GM12878 (cell line): ENCODE measurements around the gene PSMD3. TPM values are rescaled to one million over a fixed set of nuclear protein-coding genes. Genes with fewer than 3 reads are reported as not detected.

Source experiments
- ATAC-seq: fragments of 200-7000 bp; cut with Tn5 transposase; 3 replicates; pipeline ENCODE4 v1.9.1; 2020; ENCODE audit warnings: mild to moderate bottlenecking, moderate library complexity
- BruUV-seq: library from RNA; stranded (reverse); fragments of 400-500 nt; replicated peaks from 2 replicates; lab custom pipeline; 2021; lab: Mats Ljungman, UMichigan
- CTCF ChIA-PET: fragments of 300-600 bp; sonication (Branson Sonifier 250); formaldehyde crosslinking; extraction: SDS; loops from one replicate; lab custom pipeline; 2021; ENCODE audit warnings: inconsistent platforms; lab: Yijun Ruan, JAX
- POLR2A ChIA-PET: fragments of 350-600 bp; formaldehyde crosslinking; extraction: SDS; loops from one replicate; lab custom pipeline; 2021; ENCODE audit warnings: inconsistent platforms; lab: Charles Lee
- RAD21 ChIA-PET: fragments of 300-600 bp; sonication (Branson Sonifier 250); formaldehyde crosslinking; loops from one replicate; lab custom pipeline; 2023; ENCODE audit warnings: antibody characterized with exemption; ENCODE audit not compliant: unreplicated experiment; lab: Charles Lee
- SMC1A ChIA-PET: fragments of 300-600 bp; sonication (Branson Sonifier 250); formaldehyde crosslinking; loops from one replicate; lab custom pipeline; 2023; ENCODE audit not compliant: unreplicated experiment, uncharacterized antibody; lab: Charles Lee
- DNase-seq: peaks from one replicate; pipeline ENCODE4 v3.0.0-alpha.2; 2011; ENCODE audit warnings: low read depth, low spot score
- FAIRE-seq: peaks from 3 replicates; lab custom pipeline; 2011; peaks lifted over from hg19 to GRCh38; lab: Jason Lieb, UNC
- H2AFZ ChIP-seq: 2 replicates; pipeline ENCODE4 v1.6.0; 2011; ENCODE audit warnings: low read depth, low read length, control low read depth; ENCODE audit not compliant: control insufficient read depth
- H3K27ac ChIP-seq: 2 replicates; pipeline ENCODE4 v1.5.1; 2011; ENCODE audit warnings: control low read depth; ENCODE audit not compliant: control insufficient read depth, insufficient read depth
- H3K27me3 ChIP-seq, 2 experiments: replicated peaks in 1 of 2; 2 replicates each; pipeline versions ENCODE4 v1.6.0 to v1.6.1; 2011; ENCODE audit warnings: low read length in 1 of 2; ENCODE audit not compliant: control insufficient read depth in 2 of 2, insufficient read depth in 2 of 2
- H3K36me3 ChIP-seq, 2 experiments: 2 replicates each; pipeline ENCODE4 v1.5.1; 2011; ENCODE audit warnings: low read length in 1 of 2; ENCODE audit not compliant: control insufficient read depth in 2 of 2, insufficient read depth in 2 of 2
- H3K4me1 ChIP-seq: 2 replicates; pipeline ENCODE4 v1.6.1; 2011; ENCODE audit warnings: mild to moderate bottlenecking, low read length, moderate library complexity, mixed read lengths; ENCODE audit not compliant: control insufficient read depth, insufficient read depth
- H3K4me2 ChIP-seq: 2 replicates; pipeline ENCODE4 v1.6.0; 2011; ENCODE audit warnings: control low read depth; ENCODE audit not compliant: control insufficient read depth, insufficient read depth
- H3K4me3 ChIP-seq: fragments of 200-600 bp; sonication (generic); 2 replicates; pipeline ENCODE4 v1.5.1; 2016
- H3K79me2 ChIP-seq: 2 replicates; pipeline ENCODE4 v1.6.0; 2011; ENCODE audit warnings: low read length; ENCODE audit not compliant: control insufficient read depth, insufficient read depth
- H3K9ac ChIP-seq: 2 replicates; pipeline ENCODE4 v1.8.0; 2011; ENCODE audit warnings: low read length, control low read depth, mixed read lengths; ENCODE audit not compliant: control insufficient read depth, insufficient read depth
- H3K9me3 ChIP-seq: replicated peaks from 3 replicates; pipeline ENCODE4 v1.5.1; 2011; ENCODE audit warnings: mild to moderate bottlenecking, low read length; ENCODE audit not compliant: control insufficient read depth, insufficient read depth
- H4K20me1 ChIP-seq: 2 replicates; pipeline ENCODE4 v1.6.0; 2011; ENCODE audit not compliant: control insufficient read depth, insufficient read depth
- KLF5 ChIP-seq: fragments of 450-650 bp; IDR thresholded peaks from 2 replicates; pipeline ENCODE4 v1.6.1; 2014; ENCODE audit warnings: mild to moderate bottlenecking; ENCODE audit not compliant: partially characterized antibody
- NFIC ChIP-seq: IDR thresholded peaks from 2 replicates; pipeline ENCODE4 v1.6.1; 2012; ENCODE audit warnings: low read depth, mild to moderate bottlenecking, inconsistent platforms, low read length, moderate library complexity
- SPI1 ChIP-seq: IDR thresholded peaks from 2 replicates; pipeline ENCODE4 v1.6.1; 2011; ENCODE audit warnings: low read depth, mild to moderate bottlenecking, low read length, moderate library complexity, borderline replicate concordance; ENCODE audit not compliant: insufficient read depth
- TARDBP ChIP-seq: IDR thresholded peaks from 2 replicates; pipeline ENCODE4 v1.6.1; 2016; ENCODE audit warnings: borderline replicate concordance
- ZBED1 ChIP-seq: IDR thresholded peaks from 2 replicates; pipeline ENCODE4 v1.6.1; 2016; ENCODE audit warnings: borderline replicate concordance
- ZSCAN29 ChIP-seq: fragments of 450-650 bp; IDR thresholded peaks from 2 replicates; pipeline ENCODE4 v1.6.1; 2017; ENCODE audit warnings: mild to moderate bottlenecking, moderate library complexity
- WGBS: methylation state at CpG from one replicate; pipeline ENCODE4 v1.1.6; 2016; ENCODE audit warnings: low lambda C conversion rate; ENCODE audit not compliant: insufficient replicate concordance, insufficient coverage; ENCODE audit errors: missing lambda C conversion rate; 5-methylcytosine and 5-hydroxymethylcytosine counted together
- in situ Hi-C: fragments of 300-500 bp; cut with MboI; formaldehyde crosslinking; loops from 9 replicates; pipeline ENCODE4 v1.14.3; 2018; ENCODE audit warnings: mixed read lengths
- intact Hi-C: fragments of 100-400 bp; cut with micrococcal nuclease; formaldehyde crosslinking; loops from one replicate; pipeline ENCODE4 v1.14.2; 2022; ENCODE audit not compliant: unreplicated experiment
- polyA plus RNA-seq, 11 experiments: library from polyadenylated mRNA; depleted of rRNA in 4 of 11; unstranded in 6 of 11; stranded (reverse) in 5 of 11; fragments of >200 nt; fragmentation: Nextera tagmentation in 4 of 11; fragmentation: Illumina TruSeq in 1 of 11; extraction: Ambion mirVana in 4 of 11; extraction: Trizol in 1 of 11; gene quantifications; 1 replicate in 1 of 11; 2 replicates in 10 of 11; pipeline versions ENCODE4 v1.2.1 to v1.2.3, GENCODE V29; 2011 to 2016; ENCODE audit warnings: inconsistent platforms in 2 of 11, missing spikeins in 2 of 11, low read depth in 1 of 11
- total RNA-seq, 4 experiments: library from RNA; depleted of rRNA in 3 of 4; stranded (reverse); fragments of >200 nt in 3 of 4; fragmentation: Illumina TruSeq in 1 of 4; extraction: Trizol in 1 of 4; gene quantifications; 2 replicates each; pipeline versions ENCODE4 v1.2.1 to v1.2.3, GENCODE V29; 2013 to 2021
- TF ChIP-seq, protein P1 (sequence below): IDR thresholded peaks from 2 replicates; pipeline ENCODE4 v1.6.1; 2012; ENCODE audit warnings: low read depth, low read length, improper control_type of control experiment
- TF ChIP-seq, protein P2 (sequence below): fragments of 450-650 bp; IDR thresholded peaks from 2 replicates; pipeline ENCODE4 v1.6.1; 2018; ENCODE audit warnings: borderline replicate concordance, mild to moderate bottlenecking; ENCODE audit not compliant: partially characterized antibody

PSMD3 gene
- total and polyA plus RNA-seq, 10 of the 15 experiments (the other 5 are each of a cell fraction or from before 2014, with no cell fraction given) = 2.2 to 192 (median 129) TPM

DNA sequence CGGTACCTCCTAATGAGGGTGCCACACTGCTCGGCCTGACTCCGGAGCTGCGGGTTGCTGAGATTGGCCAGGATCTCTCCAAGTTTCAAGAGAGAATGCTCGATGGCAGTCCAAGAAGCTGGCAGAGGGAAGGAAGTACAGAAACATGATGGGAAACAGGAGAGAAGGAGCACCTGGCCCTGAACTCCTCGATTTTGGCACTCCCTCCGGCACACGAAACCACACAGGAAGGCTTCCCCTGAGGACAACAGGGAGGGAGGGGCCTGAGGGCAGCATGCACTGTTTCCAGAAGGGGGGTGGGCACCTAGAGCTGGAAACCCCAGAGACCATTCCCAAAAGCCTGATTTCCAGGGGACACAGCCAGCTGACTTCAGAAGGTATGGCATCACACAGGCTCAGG is 52.7 kb downstream of the PSMD3 start:
- TF ChIP-seq KLF5 = no peak
- TF ChIP-seq, protein P1, sequence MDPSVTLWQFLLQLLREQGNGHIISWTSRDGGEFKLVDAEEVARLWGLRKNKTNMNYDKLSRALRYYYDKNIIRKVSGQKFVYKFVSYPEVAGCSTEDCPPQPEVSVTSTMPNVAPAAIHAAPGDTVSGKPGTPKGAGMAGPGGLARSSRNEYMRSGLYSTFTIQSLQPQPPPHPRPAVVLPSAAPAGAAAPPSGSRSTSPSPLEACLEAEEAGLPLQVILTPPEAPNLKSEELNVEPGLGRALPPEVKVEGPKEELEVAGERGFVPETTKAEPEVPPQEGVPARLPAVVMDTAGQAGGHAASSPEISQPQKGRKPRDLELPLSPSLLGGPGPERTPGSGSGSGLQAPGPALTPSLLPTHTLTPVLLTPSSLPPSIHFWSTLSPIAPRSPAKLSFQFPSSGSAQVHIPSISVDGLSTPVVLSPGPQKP = no peak
- no peak for TF ChIP-seq TARDBP
- no peak for TF ChIP-seq ZSCAN29
- no peak for TF ChIP-seq ZBED1
- Histone ChIP-seq H3K27me3 (no peaks in the 10 kb centered on the region), H3K79me2 (no peaks in the 10 kb centered on the region), H3K9ac (no peak overlapping the region), H3K36me3 (peaks cover 21 to 22% of the 10 kb centered on the region in 2 experiments; a peak in 3 of 4 replicates), H3K27ac (no peak overlapping the region), H4K20me1 (no peaks in the 10 kb centered on the region), H2AFZ (no peak overlapping the region), H3K4me1 (no peaks in the 10 kb centered on the region), H3K9me3 (no peaks in the 10 kb centered on the region), H3K4me2 (no peak overlapping the region), H3K4me3 (no peak overlapping the region)
- ChIA-PET SMC1A (no interaction called here), CTCF (interaction anchor here (2.4 kb wide), 1 partner anchor 20 kb away, joined by 6 read pairs; no protein-coding TSS in a partner anchor), RAD21 (no interaction called here), POLR2A (no interaction called here)
- 85% methylated on average over 8 of the region's 8 CpGs for WGBS
- no peak for DNase-seq
- intact Hi-C loops = no loop called here
- no TSS peak for BruUV-seq
- ATAC-seq = no peak
- no peak for FAIRE-seq
- in situ Hi-C loops = no loop called here

DNA sequence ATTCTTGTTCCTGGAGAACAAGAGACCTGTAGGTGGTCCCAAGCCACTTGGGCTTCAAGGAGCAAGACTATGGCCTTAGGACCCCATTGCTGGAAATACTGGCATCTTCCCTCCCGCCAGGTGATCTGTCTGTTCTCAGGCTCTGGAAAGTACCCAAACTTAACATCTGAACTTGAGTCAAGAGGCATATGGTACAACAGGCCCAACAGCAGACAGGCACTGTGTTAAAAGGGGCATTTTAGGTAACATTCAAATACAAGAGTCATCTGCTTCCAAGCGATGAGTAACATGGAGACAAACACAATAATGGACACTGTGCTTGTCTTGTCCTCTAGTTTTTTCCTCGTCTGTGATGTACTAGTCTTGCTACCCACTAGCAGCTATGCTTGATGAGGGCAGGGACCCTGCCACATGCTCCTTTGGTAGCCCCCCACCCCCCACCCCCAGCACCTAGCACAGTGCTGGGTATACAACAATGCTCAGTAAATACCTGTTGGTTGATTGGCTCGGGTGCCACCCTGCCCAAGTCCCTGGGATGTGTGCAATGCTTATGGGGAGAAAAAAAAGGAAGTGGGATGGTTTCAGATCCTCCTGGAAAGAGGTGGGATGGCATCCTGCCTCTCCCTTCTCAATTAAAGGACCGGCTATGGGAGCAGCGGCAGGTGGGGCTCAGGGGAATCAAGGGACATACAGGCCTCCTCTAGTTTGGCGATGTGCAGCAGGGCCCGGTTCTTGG is 54.0 kb downstream of the PSMD3 start:
- H3K9ac ChIP-seq = no peak overlapping the region
- POLR2A ChIA-PET = no interaction called here
- intact Hi-C loops = no loop called here
- no peak for FAIRE-seq
- H3K9me3 ChIP-seq = no peaks in the 10 kb centered on the region
- ATAC-seq = no peak
- H3K4me2 ChIP-seq = no peak overlapping the region
- peaks cover 16 to 22% of the 10 kb centered on the region in 2 experiments; a peak in 3 of 4 replicates for H3K36me3 ChIP-seq
- no peaks in the 10 kb centered on the region for H3K79me2 ChIP-seq
- DNase-seq = no peak
- H3K27ac ChIP-seq = no peak overlapping the region
- SMC1A ChIA-PET = no interaction called here
- CTCF ChIA-PET = interaction anchor here (0.6 to 5.8 kb wide), 5 partner anchors 10 to 78 kb away, joined by 3 to 43 read pairs (median 3); partner anchors contain the start of gene MED24
- no peak overlapping the region for H2AFZ ChIP-seq
- no peaks in the 10 kb centered on the region for H3K4me1 ChIP-seq
- RAD21 ChIA-PET = interaction anchor here (0.7 kb wide), 1 partner anchor 53 kb away, joined by 3 read pairs; no protein-coding TSS in a partner anchor
- no TSS peak for BruUV-seq
- no peak overlapping the region for H3K4me3 ChIP-seq
- in situ Hi-C loops = no loop called here
- TF ChIP-seq SPI1 (peak; percentile 56; the same call in 1 of the 2 replicates), NFIC (no peak)
- TF ChIP-seq, protein P2, sequence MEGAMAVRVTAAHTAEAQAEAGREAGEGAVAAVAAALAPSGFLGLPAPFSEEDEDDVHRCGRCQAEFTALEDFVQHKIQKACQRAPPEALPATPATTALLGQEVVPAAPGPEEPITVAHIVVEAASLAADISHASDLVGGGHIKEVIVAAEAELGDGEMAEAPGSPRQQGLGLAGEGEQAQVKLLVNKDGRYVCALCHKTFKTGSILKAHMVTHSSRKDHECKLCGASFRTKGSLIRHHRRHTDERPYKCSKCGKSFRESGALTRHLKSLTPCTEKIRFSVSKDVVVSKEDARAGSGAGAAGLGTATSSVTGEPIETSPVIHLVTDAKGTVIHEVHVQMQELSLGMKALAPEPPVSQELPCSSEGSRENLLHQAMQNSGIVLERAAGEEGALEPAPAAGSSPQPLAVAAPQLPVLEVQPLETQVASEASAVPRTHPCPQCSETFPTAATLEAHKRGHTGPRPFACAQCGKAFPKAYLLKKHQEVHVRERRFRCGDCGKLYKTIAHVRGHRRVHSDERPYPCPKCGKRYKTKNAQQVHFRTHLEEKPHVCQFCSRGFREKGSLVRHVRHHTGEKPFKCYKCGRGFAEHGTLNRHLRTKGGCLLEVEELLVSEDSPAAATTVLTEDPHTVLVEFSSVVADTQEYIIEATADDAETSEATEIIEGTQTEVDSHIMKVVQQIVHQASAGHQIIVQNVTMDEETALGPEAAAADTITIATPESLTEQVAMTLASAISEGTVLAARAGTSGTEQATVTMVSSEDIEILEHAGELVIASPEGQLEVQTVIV = no peak
- 80% methylated on average over 8 of the region's 8 CpGs for WGBS
- H3K27me3 ChIP-seq = no peaks in the 10 kb centered on the region
- no peaks in the 10 kb centered on the region for H4K20me1 ChIP-seq
